Effector memory CD4-positive, alpha-beta T cell (primary cell): ENCODE data around the gene FUBP3.

Source experiments
- DNase-seq, 3 donors: peaks; one replicate each; pipeline ENCODE4 v3.0.0-alpha.2; 2020
- H3K27ac ChIP-seq: 2 replicates; pipeline ENCODE4 v1.7.0; 2013; ENCODE audit warnings: mild to moderate bottlenecking, low read length, moderate library complexity; ENCODE audit not compliant: insufficient read depth, poor library complexity, severe bottlenecking
- H3K27me3 ChIP-seq: replicated peaks from 2 replicates; pipeline ENCODE4 v1.7.0; 2013; ENCODE audit warnings: mild to moderate bottlenecking, low read length; ENCODE audit not compliant: insufficient read depth, control insufficient read depth, poor library complexity, severe bottlenecking
- H3K36me3 ChIP-seq: 2 replicates; pipeline ENCODE4 v1.7.0; 2013; ENCODE audit warnings: mild to moderate bottlenecking, low read length, moderate library complexity; ENCODE audit not compliant: control insufficient read depth, insufficient read depth
- H3K4me1 ChIP-seq: 2 replicates; pipeline ENCODE4 v1.7.0; 2013; ENCODE audit warnings: low read length, mild to moderate bottlenecking; ENCODE audit not compliant: control insufficient read depth, insufficient read depth, poor library complexity, severe bottlenecking
- H3K4me3 ChIP-seq: 2 replicates; pipeline ENCODE4 v1.7.0; 2013; ENCODE audit warnings: low read length, low read depth, mild to moderate bottlenecking; ENCODE audit not compliant: insufficient read depth, poor library complexity, severe bottlenecking
- H3K9me3 ChIP-seq: 2 replicates; pipeline ENCODE4 v1.7.0; 2013; ENCODE audit warnings: mild to moderate bottlenecking, low read length, moderate library complexity; ENCODE audit not compliant: control insufficient read depth

FUBP3 gene

GRCh38 chr9:130581766-130582165 lies 2.4 kb downstream of the FUBP3 start:
- DNase-seq: no peak
- Histone ChIP-seq H3K4me3 (no peak overlapping the region), H3K36me3 (no peaks in the 10 kb centered on the region), H3K4me1 (peaks cover 9% of the 10 kb centered on the region), H3K27me3 (no peaks in the 10 kb centered on the region), H3K9me3 (no peaks in the 10 kb centered on the region), H3K27ac (no peak overlapping the region)

- Histone ChIP-seq H3K4me3 (no peak overlapping the region), H3K9me3 (no peaks in the 10 kb centered on the region), H3K27me3 (no peaks in the 10 kb centered on the region), H3K36me3 (peaks cover 4% of the 10 kb centered on the region), H3K27ac (no peak overlapping the region), H3K4me1 (peaks cover 7% of the 10 kb centered on the region)
- no peak for DNase-seq
Measured at GRCh38 chr9:130583271-130583670, 3.9 kb downstream of the FUBP3 start.

- H3K27me3 ChIP-seq: no peaks in the 10 kb centered on the region
- no peak overlapping the region for H3K27ac ChIP-seq
- no peaks in the 10 kb centered on the region for H3K4me1 ChIP-seq
- peaks cover 4% of the 10 kb centered on the region for H3K36me3 ChIP-seq
- no peak overlapping the region for H3K4me3 ChIP-seq
- H3K9me3 ChIP-seq: no peaks in the 10 kb centered on the region
- no peak for DNase-seq
Measured at GRCh38 chr9:130587921-130588320, 8.5 kb downstream of the FUBP3 start.

- Histone ChIP-seq H3K9me3 (no peaks in the 10 kb centered on the region), H3K4me1 (no peaks in the 10 kb centered on the region), H3K27me3 (no peaks in the 10 kb centered on the region), H3K27ac (no peak overlapping the region), H3K36me3 (peaks cover 4% of the 10 kb centered on the region), H3K4me3 (no peak overlapping the region)
- no peak for DNase-seq
Measured at GRCh38 chr9:130588416-130588815, 9.0 kb downstream of the FUBP3 start.

- Histone ChIP-seq H3K36me3 (peaks cover 4% of the 10 kb centered on the region), H3K27ac (no peak overlapping the region), H3K4me3 (no peak overlapping the region), H3K27me3 (no peaks in the 10 kb centered on the region), H3K4me1 (no peaks in the 10 kb centered on the region), H3K9me3 (no peaks in the 10 kb centered on the region)
- DNase-seq: no peak
Measured at GRCh38 chr9:130589754-130590153, 10.4 kb downstream of the FUBP3 start.

- no peaks in the 10 kb centered on the region for H3K4me1 ChIP-seq
- no peak overlapping the region for H3K4me3 ChIP-seq
- no peaks in the 10 kb centered on the region for H3K27me3 ChIP-seq
- DNase-seq: no peak
- no peaks in the 10 kb centered on the region for H3K9me3 ChIP-seq
- H3K27ac ChIP-seq: no peak overlapping the region
- H3K36me3 ChIP-seq: peaks cover 4% of the 10 kb centered on the region
Measured at GRCh38 chr9:130590305-130590704, 10.9 kb downstream of the FUBP3 start.

GRCh38 chr9:130593020-130593419 lies 13.6 kb downstream of the FUBP3 start:
- Histone ChIP-seq H3K27me3 (no peaks in the 10 kb centered on the region), H3K36me3 (peaks cover 10% of the 10 kb centered on the region), H3K9me3 (no peaks in the 10 kb centered on the region), H3K4me1 (no peaks in the 10 kb centered on the region), H3K4me3 (no peak overlapping the region), H3K27ac (no peak overlapping the region)
- no peak for DNase-seq

- no peaks in the 10 kb centered on the region for H3K27me3 ChIP-seq
- no peaks in the 10 kb centered on the region for H3K9me3 ChIP-seq
- no peaks in the 10 kb centered on the region for H3K4me1 ChIP-seq
- H3K4me3 ChIP-seq: no peak overlapping the region
- no peak for DNase-seq
- H3K36me3 ChIP-seq: peaks cover 20% of the 10 kb centered on the region
- H3K27ac ChIP-seq: no peak overlapping the region
Measured at GRCh38 chr9:130597228-130597627, 17.9 kb downstream of the FUBP3 start.

- Histone ChIP-seq H3K27me3 (no peaks in the 10 kb centered on the region), H3K4me3 (no peak overlapping the region), H3K27ac (no peak overlapping the region), H3K4me1 (no peaks in the 10 kb centered on the region), H3K36me3 (peaks cover 20% of the 10 kb centered on the region), H3K9me3 (no peaks in the 10 kb centered on the region)
- DNase-seq: no peak
Measured at GRCh38 chr9:130598188-130598587, 18.8 kb downstream of the FUBP3 start.

GRCh38 chr9:130599625-130600024 lies 20.2 kb downstream of the FUBP3 start:
- Histone ChIP-seq H3K36me3 (peaks cover 25% of the 10 kb centered on the region), H3K27ac (no peak overlapping the region)

GRCh38 chr9:130601100-130601499 lies 21.7 kb downstream of the FUBP3 start:
- Histone ChIP-seq H3K27me3 (no peaks in the 10 kb centered on the region), H3K27ac (no peak overlapping the region), H3K36me3 (peaks cover 25% of the 10 kb centered on the region), H3K9me3 (no peaks in the 10 kb centered on the region), H3K4me1 (no peaks in the 10 kb centered on the region), H3K4me3 (no peak overlapping the region)
- DNase-seq: no peak

More at GRCh38 chr9:130599625-130600024, 20.2 kb downstream of the FUBP3 start:
- Histone ChIP-seq H3K4me1 (no peaks in the 10 kb centered on the region), H3K4me3 (no peak overlapping the region), H3K9me3 (no peaks in the 10 kb centered on the region), H3K27me3 (no peaks in the 10 kb centered on the region)
- DNase-seq: no peak
